Brain microvascular endothelial cell (primary cell): ENCODE results near the gene JAML.

Source experiments
- DNase-seq: peaks from one replicate; pipeline ENCODE4 v3.0.0-alpha.2; 2020
- H3K27ac ChIP-seq: fragments of 250-450 bp; sonication (Bioruptor Pico); 2 replicates; pipeline ENCODE4 v1.5.1; 2020; ENCODE audit warnings: mild to moderate bottlenecking, moderate library complexity
- H3K27me3 ChIP-seq: fragments of 250-450 bp; sonication (Bioruptor Pico); replicated peaks from 2 replicates; pipeline ENCODE4 v1.5.1; 2020; ENCODE audit warnings: mild to moderate bottlenecking
- H3K36me3 ChIP-seq: fragments of 250-450 bp; sonication (Bioruptor Pico); replicated peaks from 2 replicates; pipeline ENCODE4 v1.5.1; 2020; ENCODE audit warnings: mild to moderate bottlenecking
- H3K4me3 ChIP-seq: 2 replicates; pipeline ENCODE4 v1.5.1; 2011; ENCODE audit warnings: low read depth, mild to moderate bottlenecking, control low read depth, low read length, moderate library complexity
- CTCF ChIP-seq: IDR thresholded peaks from 2 replicates; pipeline ENCODE4 v1.5.1; 2011; ENCODE audit warnings: low read depth, mild to moderate bottlenecking, moderate library complexity, low read length, control low read depth, inconsistent platforms; ENCODE audit errors: missing control alignments
- in situ Hi-C: cut with HindIII; loops from 2 replicates; pipeline ENCODE4 v1.10.0; 2017; ENCODE audit warnings: low sequenced_read_pairs, low pct_ligation_motif_present

JAML gene

DNA sequence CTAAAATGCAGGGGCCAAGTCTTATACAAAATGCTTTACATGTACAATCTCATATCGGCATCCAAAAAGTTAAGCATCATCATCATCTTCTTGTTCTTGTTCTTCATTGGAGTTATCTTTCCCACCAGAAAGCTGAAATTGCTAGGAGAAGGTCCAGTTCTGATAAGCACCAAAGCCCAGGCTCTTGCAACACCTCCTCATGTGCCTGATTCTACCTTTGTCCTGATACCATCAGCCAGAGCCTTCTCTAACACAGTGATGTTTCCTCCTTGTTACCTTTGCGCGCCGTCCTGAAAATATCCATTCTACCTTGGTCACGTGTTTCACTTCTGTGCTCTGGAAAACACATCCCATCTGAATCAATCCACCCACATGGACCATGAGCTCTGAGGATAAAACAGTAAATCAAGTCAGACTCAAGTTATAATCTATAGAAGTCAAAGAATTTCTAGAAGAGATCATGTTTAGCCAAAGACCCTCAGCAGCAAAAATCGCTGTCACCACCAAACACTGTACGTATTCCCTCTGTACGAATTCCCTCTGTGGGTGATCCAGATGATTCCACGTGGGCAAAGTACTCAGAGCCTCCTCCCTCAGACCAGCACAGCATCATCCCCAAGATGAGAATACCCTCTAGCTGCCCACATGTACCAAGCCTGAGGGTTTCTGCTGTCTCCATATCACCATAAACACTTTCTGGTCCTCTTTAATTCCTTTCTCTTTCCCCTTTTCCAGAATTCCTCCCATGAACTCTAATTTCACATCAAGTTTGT lies 19.0 kb downstream of the JAML start:
- no peaks in the 10 kb centered on the region for H3K36me3 ChIP-seq
- no peak overlapping the region for H3K4me3 ChIP-seq
- peaks cover 9% of the 10 kb centered on the region for H3K27me3 ChIP-seq
- H3K27ac ChIP-seq: no peak overlapping the region
- in situ Hi-C loops: no loop called here
- TF ChIP-seq CTCF: no peak
- no peak for DNase-seq

- Histone ChIP-seq H3K4me3 (no peak overlapping the region), H3K27me3 (peaks cover 9% of the 10 kb centered on the region), H3K36me3 (no peaks in the 10 kb centered on the region), H3K27ac (no peak overlapping the region)
- no peak for DNase-seq
- no peak for TF ChIP-seq CTCF
- in situ Hi-C loops: no loop called here
Measured at GRCh38 chr11:118202599-118203422, 22.0 kb downstream of the JAML start.

- Histone ChIP-seq H3K27ac (no peak overlapping the region), H3K36me3 (no peaks in the 10 kb centered on the region), H3K27me3 (peaks cover 5% of the 10 kb centered on the region), H3K4me3 (no peak overlapping the region)
- no peak for TF ChIP-seq CTCF
- in situ Hi-C loops: no loop called here
- DNase-seq: no peak
Measured at GRCh38 chr11:118201966-118202365, 22.8 kb downstream of the JAML start.

- no peak for DNase-seq
- H3K4me3 ChIP-seq: no peak overlapping the region
- H3K36me3 ChIP-seq: no peaks in the 10 kb centered on the region
Measured at GRCh38 chr11:118200901-118201680, 23.7 kb downstream of the JAML start.

GRCh38 chr11:118200497-118200896 lies 24.3 kb downstream of the JAML start:
- no peak for TF ChIP-seq CTCF
- Histone ChIP-seq H3K27me3 (no peaks in the 10 kb centered on the region), H3K36me3 (no peaks in the 10 kb centered on the region), H3K27ac (no peak overlapping the region), H3K4me3 (no peak overlapping the region)
- in situ Hi-C loops: no loop called here
- DNase-seq: no peak

More at GRCh38 chr11:118200901-118201680, 23.7 kb downstream of the JAML start:
- no peak overlapping the region for H3K27ac ChIP-seq
- no peak for TF ChIP-seq CTCF
- in situ Hi-C loops: no loop called here
- peaks cover 1% of the 10 kb centered on the region for H3K27me3 ChIP-seq
